22Rv1 (cell line): Measurements from ENCODE around the gene FAM20A.

Experiments
- CTCF ChIP-seq: fragments of 450-650 bp; IDR thresholded peaks from 2 replicates; pipeline ENCODE4 v1.5.1; 2017; ENCODE audit warnings: mild to moderate bottlenecking
- ZFX ChIP-seq: fragments of 450-650 bp; IDR thresholded peaks from 2 replicates; pipeline ENCODE4 v1.6.1; 2017; ENCODE audit warnings: antibody characterized with exemption, borderline replicate concordance

- TF ChIP-seq CTCF: 0 out of 2 replicates have a peak, but pooled peaks have one; percentile 1
- TF ChIP-seq ZFX: no peak
Measured at GRCh38 chr17:68577497-68577821, 23.7 kb downstream of the FAM20A start.
